Occipital lobe (tissue), 2 donors: ENCODE results near the gene NDUFA5. TPM values are rescaled to one million over a fixed set of nuclear protein-coding genes. Genes with fewer than 3 reads are reported as not detected.
"Not testable (repeated sequence)": the region's sequence is repeated elsewhere in the genome, so short reads cannot be mapped to it uniquely, and the experiment has no call there.

Experiments
- DNase-seq: peaks from one replicate; lab custom pipeline; 2025; lab: John Stamatoyannopoulos, UW
- total RNA-seq: library from RNA; depleted of rRNA; stranded (reverse); fragments of >200 nt; gene quantifications from one replicate; pipeline ENCODE4 v1.2.3, GENCODE V29; 2014

NDUFA5 gene
- total RNA-seq, 1 donor from 2014 or later, result 154 TPM

GRCh38 chr7:123557016-123557397, 611 bp downstream of the NDUFA5 start:
- no peak for DNase-seq

- no peak for DNase-seq
These were observed 2.1 kb downstream of the NDUFA5 start for GRCh38 chr7:123555484-123555883.

- DNase-seq, result no peak
These were observed 4.5 kb downstream of the NDUFA5 start for GRCh38 chr7:123553159-123553558.

GRCh38 chr7:123552641-123553040, 5.0 kb downstream of the NDUFA5 start:
- no peak for DNase-seq

GRCh38 chr7:123552134-123552533, 5.5 kb downstream of the NDUFA5 start:
- DNase-seq, result not testable (repeated sequence)

- DNase-seq, result no peak
These were observed 9.2 kb downstream of the NDUFA5 start for GRCh38 chr7:123548406-123548805.

GRCh38 chr7:123539871-123540270, 17.7 kb downstream of the NDUFA5 start:
- DNase-seq, result no peak

GRCh38 chr7:123538897-123539296, 18.7 kb downstream of the NDUFA5 start:
- no peak for DNase-seq

GRCh38 chr7:123538189-123538714, 19.4 kb downstream of the NDUFA5 start:
- DNase-seq, result no peak

GRCh38 chr7:123537026-123537642, 20.5 kb downstream of the NDUFA5 start:
- DNase-seq, result no peak

- DNase-seq, result no peak
These were observed 22.1 kb downstream of the NDUFA5 start for GRCh38 chr7:123535517-123535916.

- peak; percentile 99 for DNase-seq
These were observed 23.0 kb downstream of the NDUFA5 start, which contains the start of gene IQUB for GRCh38 chr7:123534383-123535260. Gene IQUB (minus strand): TSS chr7:123534595. CDS start chr7:123512340, 22,255 bp downstream.

- DNase-seq, result no peak
These were observed 23.7 kb downstream of the NDUFA5 start for GRCh38 chr7:123533929-123534382.

- DNase-seq, result no peak
These were observed 24.1 kb downstream of the NDUFA5 start for GRCh38 chr7:123533553-123533917.

- DNase-seq, result not testable (repeated sequence)
These were observed 24.6 kb downstream of the NDUFA5 start for GRCh38 chr7:123532788-123533552.

- DNase-seq, result not testable (repeated sequence)
These were observed 25.3 kb downstream of the NDUFA5 start for GRCh38 chr7:123532343-123532742.

- not testable (repeated sequence) for DNase-seq
These were observed 27.5 kb downstream of the NDUFA5 start for GRCh38 chr7:123530035-123530591.

GRCh38 chr7:123528265-123528664, 29.4 kb downstream of the NDUFA5 start:
- DNase-seq, result no peak

GRCh38 chr7:123527712-123528225, 29.8 kb downstream of the NDUFA5 start:
- not testable (repeated sequence) for DNase-seq

- not testable (repeated sequence) for DNase-seq
These were observed 31.1 kb downstream of the NDUFA5 start for GRCh38 chr7:123526533-123526932.

GRCh38 chr7:123522066-123522465, 35.6 kb downstream of the NDUFA5 start:
- no peak for DNase-seq
